ENCODE data around the gene FGFR1OP2.
A peak's percentile ranks its signal among the peaks of the same experiment; 100 is the strongest.

Gene FGFR1OP2

GRCh38 chr12:26937863-26938700 is at the start of gene FGFR1OP2, which contains the start of gene INTS13:
FGFR1OP2 (plus strand) TSS chr12:26938470; CDS start chr12:26954159, 15,689 bp downstream.
INTS13 (minus strand) TSS chr12:26937981; CDS start chr12:26936803, 1,178 bp downstream.
- peaks cover 27% of the 10 kb centered on the region for H3K4me1 ChIP-seq (ENCODE audit: control insufficient read depth, insufficient read depth, low read length)
- CTCF ChIA-PET: no interaction called here
- no peak for TF ChIP-seq ZNF239 (tag by site-specific recombination; IDR thresholded peaks at IDR 0.05)
- TF ChIP-seq PRDM10 (tag by site-specific recombination; IDR thresholded peaks at IDR 0.05): peak; percentile 80
- TF ChIP-seq ZFP37 (tag by site-specific recombination; IDR thresholded peaks at IDR 0.05): peak; percentile 73
- peak; percentile 15; the same call in 1 of the 2 replicates for TF ChIP-seq ZIC2 (tag by site-specific recombination; IDR thresholded peaks at IDR 0.05)
- TF ChIP-seq CTCF (tag by site-specific recombination; IDR thresholded peaks at IDR 0.05): no peak
- TF ChIP-seq YY2 (tag by site-specific recombination; IDR thresholded peaks at IDR 0.05): peak; percentile 65
- no peak for TF ChIP-seq MEIS1 (CRISPR knock-in tag; IDR thresholded peaks at IDR 0.05; ENCODE audit: borderline replicate concordance)
- no peak for TF ChIP-seq ZNF280D (tag by site-specific recombination; IDR thresholded peaks at IDR 0.05)
- no peak for TF ChIP-seq ZNF548 (tag by site-specific recombination; IDR thresholded peaks at IDR 0.05)
- TF ChIP-seq ZSCAN18 (tag by site-specific recombination; IDR thresholded peaks at IDR 0.05): no peak
- TF ChIP-seq ZNF555 (tag by site-specific recombination; conservative IDR thresholded peaks at IDR 0.05): no peak
- TF ChIP-seq ZNF600 (tag by site-specific recombination; IDR thresholded peaks at IDR 0.05): peak; percentile 96
- TF ChIP-seq RBAK (tag by site-specific recombination; IDR thresholded peaks at IDR 0.05): no peak
- TF ChIP-seq KLF7 (tag by site-specific recombination; IDR thresholded peaks at IDR 0.05; ENCODE audit: borderline replicate concordance): peak; percentile 26; the same call in 1 of the 2 replicates
- 0 out of 2 replicates have a peak, but pooled peaks have one; percentile 46 for TF ChIP-seq ZBTB10 (tag by site-specific recombination; IDR thresholded peaks at IDR 0.05)
- peak; percentile 52; the same call in 1 of the 2 replicates for TF ChIP-seq KLF17 (tag by site-specific recombination; IDR thresholded peaks at IDR 0.05)
- no peak for TF ChIP-seq ZNF747 (tag by site-specific recombination; IDR thresholded peaks at IDR 0.05)
- no peak for TF ChIP-seq ZNF621 (tag by site-specific recombination; IDR thresholded peaks at IDR 0.05)
- TF ChIP-seq ZFHX2 (tag by site-specific recombination; conservative IDR thresholded peaks at IDR 0.05): peak; percentile 81
- peak; percentile 47; the same call in 1 of the 2 replicates for TF ChIP-seq ZNF639 (tag by site-specific recombination; IDR thresholded peaks at IDR 0.05)

More at GRCh38 chr12:26937863-26938700, at the start of gene FGFR1OP2, which contains the start of gene INTS13:
- Histone ChIP-seq H3K9me3 (ENCODE audit: control insufficient read depth, insufficient read depth, low read depth, low read length) (no peaks in the 10 kb centered on the region), H3K27ac (ENCODE audit: extremely low read depth, low read depth, low read length) (peak within 1 kb of the TSS; percentile 91), H3K36me3 (ENCODE audit: control insufficient read depth in 2 of 2, insufficient read depth in 1 of 2, low read length in 2 of 2) (peaks cover 3% of the 10 kb centered on the region in 2 experiments; a peak in 2 of 3 replicates), H3K4me3 (ENCODE audit: low read depth, low read length) (peak within 1 kb of the TSS; percentile 87)
- POLR2A ChIA-PET: interaction anchor here (0.5 to 1.0 kb wide), 2 partner anchors 105 to 760 kb away, joined by 3 to 4 read pairs; partner anchors contain the start of gene ITPR2
